ENCODE data around the gene BAMBI. TPM values are rescaled to one million over a fixed set of nuclear protein-coding genes. Genes with fewer than 3 reads are reported as not detected.

BAMBI gene
- polyA plus RNA-seq, 1 experiment: 6.0 TPM

DNA sequence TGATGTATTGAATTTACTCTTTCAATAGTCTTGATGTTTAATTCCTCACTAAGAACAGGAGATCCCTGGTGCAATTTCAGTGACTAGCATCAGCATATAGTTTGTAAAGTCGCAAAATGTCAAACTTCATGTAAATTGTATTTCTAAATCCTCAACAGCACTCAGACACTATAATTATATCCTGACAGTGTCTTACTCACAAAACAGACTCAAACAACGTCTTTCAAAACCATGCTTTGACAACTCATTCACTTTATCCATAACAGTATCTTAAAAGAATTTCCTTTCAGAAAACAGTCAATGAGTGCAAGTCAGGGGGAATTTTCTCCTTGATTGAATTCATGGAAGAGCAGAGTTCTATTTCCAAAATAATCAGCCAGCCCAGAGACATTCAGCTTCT lies 20.8 kb downstream of the BAMBI start:
- peaks cover 2% of the 10 kb centered on the region; the same call in 1 of the 2 replicates for H3K27me3 ChIP-seq (ENCODE audit: control insufficient read depth, insufficient read depth, low read length)
- TF ChIP-seq, protein P1, sequence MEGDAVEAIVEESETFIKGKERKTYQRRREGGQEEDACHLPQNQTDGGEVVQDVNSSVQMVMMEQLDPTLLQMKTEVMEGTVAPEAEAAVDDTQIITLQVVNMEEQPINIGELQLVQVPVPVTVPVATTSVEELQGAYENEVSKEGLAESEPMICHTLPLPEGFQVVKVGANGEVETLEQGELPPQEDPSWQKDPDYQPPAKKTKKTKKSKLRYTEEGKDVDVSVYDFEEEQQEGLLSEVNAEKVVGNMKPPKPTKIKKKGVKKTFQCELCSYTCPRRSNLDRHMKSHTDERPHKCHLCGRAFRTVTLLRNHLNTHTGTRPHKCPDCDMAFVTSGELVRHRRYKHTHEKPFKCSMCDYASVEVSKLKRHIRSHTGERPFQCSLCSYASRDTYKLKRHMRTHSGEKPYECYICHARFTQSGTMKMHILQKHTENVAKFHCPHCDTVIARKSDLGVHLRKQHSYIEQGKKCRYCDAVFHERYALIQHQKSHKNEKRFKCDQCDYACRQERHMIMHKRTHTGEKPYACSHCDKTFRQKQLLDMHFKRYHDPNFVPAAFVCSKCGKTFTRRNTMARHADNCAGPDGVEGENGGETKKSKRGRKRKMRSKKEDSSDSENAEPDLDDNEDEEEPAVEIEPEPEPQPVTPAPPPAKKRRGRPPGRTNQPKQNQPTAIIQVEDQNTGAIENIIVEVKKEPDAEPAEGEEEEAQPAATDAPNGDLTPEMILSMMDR (IDR thresholded peaks at IDR 0.05; ENCODE audit: insufficient read depth, low read depth, low read length): no peak
- POLR2A ChIA-PET: no interaction called here
- DNase-seq (ENCODE audit: low read depth): no peak
- H3K4me3 ChIP-seq (ENCODE audit: low read depth, low read length): no peak overlapping the region
- CTCF ChIA-PET: interaction anchor here (1.4 kb wide), 1 partner anchor 14 kb away, joined by 3 read pairs; no protein-coding TSS in a partner anchor
- no peaks in the 10 kb centered on the region for H3K36me3 ChIP-seq (ENCODE audit: control insufficient read depth, insufficient read depth, low read length)

GRCh38 chr10:28704464-28705161 lies 27.3 kb downstream of the BAMBI start:
- POLR2A ChIA-PET: interaction anchor here (0.6 kb wide), 1 partner anchor 430 kb away, joined by 6 read pairs; no protein-coding TSS in a partner anchor
- no peak for DNase-seq (ENCODE audit: low read depth)

GRCh38 chr10:28705472-28705871 lies 28.2 kb downstream of the BAMBI start:
- no peak for DNase-seq (ENCODE audit: low read depth)
- POLR2A ChIA-PET: no interaction called here

More at GRCh38 chr10:28704464-28705161, 27.3 kb downstream of the BAMBI start:
- H3K4me3 ChIP-seq (ENCODE audit: low read depth, low read length): no peak overlapping the region
- no peaks in the 10 kb centered on the region for H3K36me3 ChIP-seq (ENCODE audit: control insufficient read depth, insufficient read depth, low read length)
- TF ChIP-seq, protein P1 (IDR thresholded peaks at IDR 0.05; ENCODE audit: insufficient read depth, low read depth, low read length): no peak
- peaks cover 3% of the 10 kb centered on the region for H3K27me3 ChIP-seq (ENCODE audit: control insufficient read depth, insufficient read depth, low read length)
- CTCF ChIA-PET: no interaction called here

DNA sequence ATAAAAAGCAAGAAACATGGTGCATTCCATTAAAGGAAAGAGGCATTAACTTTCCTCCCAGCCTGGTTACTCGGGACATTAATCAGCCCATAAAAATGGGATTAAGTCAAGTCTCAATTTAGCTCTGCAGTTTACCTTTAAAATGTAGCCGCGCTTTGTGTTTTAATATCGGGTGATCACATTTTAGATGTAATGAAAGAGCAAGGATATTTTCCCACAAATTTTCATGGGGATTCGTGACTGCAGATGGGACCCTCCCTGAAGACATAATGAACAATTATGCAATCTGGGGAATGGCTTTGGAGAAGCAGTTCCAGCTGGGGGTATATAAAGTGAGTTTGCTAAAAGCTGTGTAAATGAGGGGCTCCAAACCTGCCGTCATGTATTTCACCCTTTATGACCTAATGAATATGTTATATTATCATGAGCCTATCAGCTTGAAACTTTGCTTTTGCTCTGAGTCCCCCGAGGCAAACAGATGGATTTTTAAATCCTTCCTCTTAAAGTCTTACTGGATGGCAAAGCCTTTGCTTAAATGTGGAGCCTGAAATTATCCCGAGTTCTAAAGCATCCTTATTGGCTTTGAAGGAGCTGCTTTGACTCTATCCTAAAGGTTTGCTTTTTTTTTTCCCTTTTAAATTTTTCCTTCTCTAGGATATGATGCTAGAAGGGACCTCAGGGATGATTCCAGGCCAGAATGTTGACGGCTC lies 31.8 kb downstream of the BAMBI start:
- TF ChIP-seq, protein P1 (IDR thresholded peaks at IDR 0.05; ENCODE audit: insufficient read depth, low read depth, low read length): no peak
- Histone ChIP-seq H3K4me3 (ENCODE audit: low read depth, low read length) (no peak overlapping the region), H3K36me3 (ENCODE audit: control insufficient read depth, insufficient read depth, low read length) (no peaks in the 10 kb centered on the region), H3K27me3 (ENCODE audit: control insufficient read depth, insufficient read depth, low read length) (peaks cover 3% of the 10 kb centered on the region; the same call in 1 of the 2 replicates)
- POLR2A ChIA-PET: no interaction called here
- no peak for DNase-seq (ENCODE audit: low read depth)
- CTCF ChIA-PET: no interaction called here

More at GRCh38 chr10:28705472-28705871, 28.2 kb downstream of the BAMBI start:
- no peak overlapping the region for H3K4me3 ChIP-seq (ENCODE audit: low read depth, low read length)
- TF ChIP-seq, protein P1 (IDR thresholded peaks at IDR 0.05; ENCODE audit: insufficient read depth, low read depth, low read length): no peak
- H3K27me3 ChIP-seq (ENCODE audit: control insufficient read depth, insufficient read depth, low read length): peaks cover 3% of the 10 kb centered on the region
- no peaks in the 10 kb centered on the region for H3K36me3 ChIP-seq (ENCODE audit: control insufficient read depth, insufficient read depth, low read length)
- CTCF ChIA-PET: no interaction called here

DNA sequence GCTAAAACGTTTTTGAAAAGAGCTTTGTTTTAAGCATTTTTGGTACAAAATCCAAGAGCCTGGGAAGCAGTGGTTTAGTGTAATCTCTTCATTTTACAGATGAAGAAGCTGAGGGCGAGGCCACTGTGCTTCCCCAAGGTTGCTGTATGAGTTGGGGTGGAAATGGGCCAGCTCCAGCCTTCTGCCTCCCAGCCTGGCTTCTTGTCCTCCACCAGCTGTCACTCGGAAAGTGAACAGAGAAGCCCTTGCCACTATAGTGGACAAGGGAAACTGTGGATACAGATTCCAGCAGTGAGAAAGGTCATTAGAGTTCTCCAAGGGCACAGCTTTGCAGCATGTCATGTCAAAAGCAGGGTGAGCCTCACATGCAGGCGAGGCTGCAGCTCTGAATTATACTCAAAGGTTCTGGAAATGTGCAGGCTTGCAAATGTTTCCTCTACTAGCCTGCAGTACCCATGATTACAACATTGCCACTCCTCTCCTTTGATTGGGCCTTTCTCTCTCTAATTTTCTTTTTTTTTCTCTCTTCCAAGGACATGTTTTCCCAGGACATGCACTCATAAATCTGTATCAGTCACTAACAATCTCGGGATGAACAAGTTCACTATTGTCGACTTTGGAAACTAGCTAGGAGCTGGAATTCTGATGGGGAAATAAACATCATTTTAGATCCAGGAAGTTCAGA lies 33.0 kb downstream of the BAMBI start:
- ChIA-PET CTCF (no interaction called here), POLR2A (no interaction called here)
- DNase-seq (ENCODE audit: low read depth): no peak
- Histone ChIP-seq H3K4me3 (ENCODE audit: low read depth, low read length) (no peak overlapping the region), H3K27me3 (ENCODE audit: control insufficient read depth, insufficient read depth, low read length) (0 out of 2 replicates have a peak, but pooled peaks cover 1% of the 10 kb centered on the region), H3K36me3 (ENCODE audit: control insufficient read depth, insufficient read depth, low read length) (no peaks in the 10 kb centered on the region)
- TF ChIP-seq, protein P1 (IDR thresholded peaks at IDR 0.05; ENCODE audit: insufficient read depth, low read depth, low read length): no peak

Measured in BJ (cell line).